ENCODE results near the gene SNX9. TPM values are rescaled to one million over a fixed set of nuclear protein-coding genes. Genes with fewer than 3 reads are reported as not detected.

The SNX9 gene
- total RNA-seq, 1 experiment from 2014 or later = 36.1 TPM

GRCh38 chr6:157873735-157874344 is 50.8 kb downstream of the SNX9 start:
- Histone ChIP-seq H3K27me3 (ENCODE audit: control insufficient read depth, insufficient read depth, low read length) (no peaks in the 10 kb centered on the region), H3K36me3 (replicated peaks; ENCODE audit: control insufficient read depth, insufficient read depth, low read length) (peaks cover 25% of the 10 kb centered on the region), H3K4me3 (ENCODE audit: insufficient read depth, low read depth, low read length) (no peak overlapping the region)
- peak; percentile 63 for DNase-seq

- H3K27me3 ChIP-seq (ENCODE audit: control insufficient read depth, insufficient read depth, low read length) = no peaks in the 10 kb centered on the region
- no peak overlapping the region for H3K4me3 ChIP-seq (ENCODE audit: insufficient read depth, low read depth, low read length)
- peaks cover 13% of the 10 kb centered on the region for H3K36me3 ChIP-seq (replicated peaks; ENCODE audit: control insufficient read depth, insufficient read depth, low read length)
- no peak for DNase-seq
Measured at GRCh38 chr6:157877149-157877548, 54.1 kb downstream of the SNX9 start.

GRCh38 chr6:157877573-157878438 is 54.8 kb downstream of the SNX9 start:
- no peaks in the 10 kb centered on the region for H3K27me3 ChIP-seq (ENCODE audit: control insufficient read depth, insufficient read depth, low read length)
- no peak for DNase-seq
- peaks cover 13% of the 10 kb centered on the region for H3K36me3 ChIP-seq (replicated peaks; ENCODE audit: control insufficient read depth, insufficient read depth, low read length)
- no peak overlapping the region for H3K4me3 ChIP-seq (ENCODE audit: insufficient read depth, low read depth, low read length)

DNA sequence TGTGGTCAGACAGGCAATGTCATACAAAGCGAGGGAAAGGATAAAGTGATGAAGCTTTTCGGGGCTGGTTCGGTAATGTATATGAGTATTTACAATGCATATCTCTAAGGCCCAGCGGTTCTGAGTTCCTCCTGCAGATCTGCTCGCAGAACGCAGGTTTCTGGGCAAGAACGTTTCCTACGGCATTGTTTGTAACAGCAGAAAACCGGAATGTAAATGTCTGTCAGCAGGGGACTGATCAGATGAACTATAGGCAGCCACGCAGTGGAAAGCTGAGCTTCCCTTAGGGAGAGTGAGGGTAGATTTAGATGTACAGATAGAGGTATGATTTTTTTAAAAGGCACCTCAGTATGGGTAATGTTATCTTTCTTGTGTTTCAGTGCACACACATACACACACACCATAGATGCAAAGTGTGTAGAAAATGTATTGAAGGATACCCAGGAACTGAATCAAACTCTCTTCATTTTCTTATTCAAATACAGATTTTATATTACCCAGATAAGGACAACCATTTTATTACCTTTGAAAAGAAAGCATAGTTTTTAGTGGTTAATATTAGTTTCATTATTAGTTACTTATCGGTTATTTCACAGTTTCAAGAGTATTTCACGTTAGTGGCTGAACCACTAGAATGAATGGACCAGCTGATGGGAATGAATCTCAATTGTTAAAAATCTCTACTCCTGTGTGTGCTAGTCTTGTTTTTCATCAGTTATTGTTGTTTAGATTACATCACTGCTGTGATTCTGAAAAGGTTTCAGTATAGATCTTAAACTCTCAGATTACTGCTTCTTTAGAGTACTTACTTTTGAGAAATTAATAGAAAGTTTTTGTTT is 56.2 kb downstream of the SNX9 start:
- H3K36me3 ChIP-seq (replicated peaks; ENCODE audit: control insufficient read depth, insufficient read depth, low read length) = peaks cover 10% of the 10 kb centered on the region
- H3K4me3 ChIP-seq (ENCODE audit: insufficient read depth, low read depth, low read length) = no peak overlapping the region
- DNase-seq = peak; percentile 26
- H3K27me3 ChIP-seq (ENCODE audit: control insufficient read depth, insufficient read depth, low read length) = no peaks in the 10 kb centered on the region

DNA sequence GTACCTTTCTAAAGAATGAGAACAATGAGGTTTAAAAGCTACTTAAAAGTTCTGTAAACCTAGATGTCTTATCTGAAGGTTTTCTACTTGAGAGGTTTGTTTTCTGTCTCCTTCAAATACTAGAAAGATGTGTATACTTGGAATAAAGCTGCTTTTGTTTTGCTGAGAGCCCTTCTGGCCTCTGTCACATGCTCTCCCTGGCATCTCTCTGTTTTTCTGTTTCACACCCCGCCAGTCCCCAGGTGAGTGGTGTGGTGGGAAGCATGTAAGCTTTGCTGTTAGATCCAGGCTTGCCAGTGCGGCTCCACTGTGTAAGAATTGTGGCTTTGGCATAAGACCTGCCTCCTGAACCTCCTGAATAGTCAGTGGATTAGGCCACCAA is 56.8 kb downstream of the SNX9 start:
- H3K4me3 ChIP-seq (ENCODE audit: insufficient read depth, low read depth, low read length) = no peak overlapping the region
- peaks cover 10% of the 10 kb centered on the region for H3K36me3 ChIP-seq (replicated peaks; ENCODE audit: control insufficient read depth, insufficient read depth, low read length)
- H3K27me3 ChIP-seq (ENCODE audit: control insufficient read depth, insufficient read depth, low read length) = no peaks in the 10 kb centered on the region
- no peak for DNase-seq

- DNase-seq = no peak
- Histone ChIP-seq H3K36me3 (replicated peaks; ENCODE audit: control insufficient read depth, insufficient read depth, low read length) (peaks cover 5% of the 10 kb centered on the region), H3K4me3 (ENCODE audit: insufficient read depth, low read depth, low read length) (no peak overlapping the region), H3K27me3 (ENCODE audit: control insufficient read depth, insufficient read depth, low read length) (no peaks in the 10 kb centered on the region)
Measured at GRCh38 chr6:157880534-157880933, 57.5 kb downstream of the SNX9 start.

DNA sequence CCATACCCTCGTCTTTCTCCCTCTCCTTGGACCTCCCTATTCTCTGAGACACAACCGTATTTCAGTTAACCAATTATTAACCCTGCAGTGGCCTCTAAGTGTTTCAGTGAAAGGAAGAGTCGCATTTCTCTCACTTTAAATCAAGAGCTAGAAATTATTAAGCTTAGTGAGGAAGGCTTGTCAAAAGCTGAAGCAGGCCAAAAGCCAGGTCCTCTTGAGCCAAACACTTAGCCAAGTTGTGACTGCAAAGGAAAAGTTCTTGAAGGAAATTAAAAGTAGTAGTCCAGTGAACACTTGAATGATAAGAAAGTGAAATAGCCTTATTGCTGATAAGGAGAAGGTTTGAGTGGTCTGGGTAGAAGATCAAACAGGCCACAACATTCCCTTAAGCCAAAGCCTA is 58.3 kb downstream of the SNX9 start:
- Histone ChIP-seq H3K4me3 (ENCODE audit: insufficient read depth, low read depth, low read length) (no peak overlapping the region), H3K27me3 (ENCODE audit: control insufficient read depth, insufficient read depth, low read length) (no peaks in the 10 kb centered on the region), H3K36me3 (replicated peaks; ENCODE audit: control insufficient read depth, insufficient read depth, low read length) (peaks cover 1% of the 10 kb centered on the region)
- DNase-seq = no peak

DNA sequence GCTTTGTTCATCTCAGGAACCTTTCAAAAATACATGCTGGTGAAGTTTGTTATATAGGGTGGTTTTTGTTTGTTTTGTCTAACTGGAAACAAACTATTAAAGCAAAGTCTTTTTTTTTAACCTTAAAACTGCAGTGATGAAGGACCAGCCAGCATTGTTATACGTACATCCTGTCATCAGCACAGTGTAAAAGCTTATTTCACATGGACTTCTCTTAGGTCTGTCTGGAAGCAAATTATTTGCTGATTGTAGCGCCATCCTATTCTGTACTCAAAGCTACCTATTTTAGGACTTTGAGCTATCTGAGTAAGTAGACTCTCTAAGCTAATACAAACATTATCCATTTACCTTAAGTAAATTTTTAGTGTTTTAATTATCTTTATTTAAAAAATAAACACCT is 61.7 kb downstream of the SNX9 start:
- no peak for DNase-seq
- Histone ChIP-seq H3K4me3 (ENCODE audit: insufficient read depth, low read depth, low read length) (no peak overlapping the region), H3K27me3 (ENCODE audit: control insufficient read depth, insufficient read depth, low read length) (no peaks in the 10 kb centered on the region), H3K36me3 (replicated peaks; ENCODE audit: control insufficient read depth, insufficient read depth, low read length) (peaks cover 2% of the 10 kb centered on the region)

DNA sequence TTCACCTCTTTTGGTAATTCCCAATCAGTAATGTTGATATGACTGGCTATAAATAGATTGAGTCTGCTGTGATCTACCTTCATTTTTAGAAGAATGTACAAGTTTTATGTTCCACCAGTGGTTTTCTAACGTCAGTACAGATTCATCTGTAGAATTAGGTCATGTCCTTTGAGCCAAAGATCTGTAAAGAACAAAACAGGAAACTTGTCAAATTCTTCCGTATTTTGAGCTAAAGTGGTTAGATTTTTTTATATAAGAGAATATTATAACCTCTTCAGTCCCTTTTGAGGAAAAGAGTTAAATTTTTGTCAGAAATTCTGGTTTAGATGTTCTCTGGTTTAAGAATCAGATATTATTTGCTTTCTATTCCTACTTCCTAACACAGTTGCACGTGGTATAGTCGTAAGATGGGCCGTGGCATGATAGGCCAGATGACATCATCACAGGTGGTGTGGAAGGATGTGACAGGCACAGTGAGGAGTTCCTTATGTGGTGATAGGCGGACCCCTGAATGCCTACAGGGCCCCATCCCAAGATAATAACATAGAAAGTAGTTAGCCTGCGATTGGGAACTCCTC is 62.3 kb downstream of the SNX9 start:
- Histone ChIP-seq H3K27me3 (ENCODE audit: control insufficient read depth, insufficient read depth, low read length) (no peaks in the 10 kb centered on the region), H3K36me3 (replicated peaks; ENCODE audit: control insufficient read depth, insufficient read depth, low read length) (peaks cover 2% of the 10 kb centered on the region), H3K4me3 (ENCODE audit: insufficient read depth, low read depth, low read length) (no peak overlapping the region)
- no peak for DNase-seq

GRCh38 chr6:157885876-157886275 is 62.8 kb downstream of the SNX9 start:
- H3K27me3 ChIP-seq (ENCODE audit: control insufficient read depth, insufficient read depth, low read length) = no peaks in the 10 kb centered on the region
- DNase-seq = no peak
- no peak overlapping the region for H3K4me3 ChIP-seq (ENCODE audit: insufficient read depth, low read depth, low read length)
- peaks cover 2% of the 10 kb centered on the region for H3K36me3 ChIP-seq (replicated peaks; ENCODE audit: control insufficient read depth, insufficient read depth, low read length)

DNA sequence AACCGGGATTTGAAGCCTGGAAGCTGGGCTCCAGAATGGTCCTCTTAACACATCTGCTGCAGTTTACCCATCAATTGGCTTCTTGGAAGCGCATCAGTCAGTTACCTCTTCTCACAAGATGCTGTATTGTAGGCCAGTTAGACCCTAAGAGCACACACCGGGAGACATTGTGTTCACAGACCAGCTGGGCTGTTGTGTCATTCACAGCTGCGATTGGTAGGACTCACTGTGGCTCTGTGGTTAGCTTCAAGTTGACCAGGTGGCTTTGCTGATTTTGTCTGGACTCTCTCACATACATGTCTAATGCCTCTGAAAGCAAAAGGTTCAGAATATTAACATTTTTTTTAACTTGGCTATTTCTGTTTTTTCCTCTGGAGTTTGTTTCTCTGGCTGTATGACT is 64.8 kb downstream of the SNX9 start:
- Histone ChIP-seq H3K27me3 (ENCODE audit: control insufficient read depth, insufficient read depth, low read length) (no peaks in the 10 kb centered on the region), H3K36me3 (replicated peaks; ENCODE audit: control insufficient read depth, insufficient read depth, low read length) (peaks cover 2% of the 10 kb centered on the region), H3K4me3 (ENCODE audit: insufficient read depth, low read depth, low read length) (no peak overlapping the region)
- DNase-seq = no peak

GRCh38 chr6:157891544-157892362 is 68.7 kb downstream of the SNX9 start:
- H3K27me3 ChIP-seq (ENCODE audit: control insufficient read depth, insufficient read depth, low read length) = no peaks in the 10 kb centered on the region
- DNase-seq = no peak
- peaks cover 4% of the 10 kb centered on the region for H3K36me3 ChIP-seq (replicated peaks; ENCODE audit: control insufficient read depth, insufficient read depth, low read length)
- H3K4me3 ChIP-seq (ENCODE audit: insufficient read depth, low read depth, low read length) = no peak overlapping the region

- H3K36me3 ChIP-seq (replicated peaks; ENCODE audit: control insufficient read depth, insufficient read depth, low read length) = peaks cover 9% of the 10 kb centered on the region
- no peaks in the 10 kb centered on the region for H3K27me3 ChIP-seq (ENCODE audit: control insufficient read depth, insufficient read depth, low read length)
Measured at GRCh38 chr6:157892363-157892877, 69.4 kb downstream of the SNX9 start.

DNA sequence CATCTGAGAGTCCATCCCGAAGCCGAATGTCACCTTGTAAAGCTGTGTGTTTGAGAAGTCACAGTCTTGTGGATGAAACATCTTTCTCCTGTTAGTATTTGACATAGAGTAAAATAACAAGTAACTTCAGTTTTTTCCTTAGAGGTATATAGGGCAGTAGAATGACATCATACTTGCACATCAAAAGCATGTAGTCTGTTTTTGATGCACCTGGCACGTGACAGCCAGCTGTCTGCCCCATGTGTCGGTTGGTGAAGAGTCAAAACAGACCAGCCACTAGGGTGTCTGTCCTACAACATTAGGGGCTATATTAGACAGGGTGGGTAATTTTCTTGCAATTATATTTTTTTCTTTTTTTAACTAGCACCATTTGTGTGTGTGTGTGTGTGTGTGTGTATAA is 70.2 kb downstream of the SNX9 start:
- peaks cover 7% of the 10 kb centered on the region for H3K36me3 ChIP-seq (replicated peaks; ENCODE audit: control insufficient read depth, insufficient read depth, low read length)
- no peak overlapping the region for H3K4me3 ChIP-seq (ENCODE audit: insufficient read depth, low read depth, low read length)
- H3K27me3 ChIP-seq (ENCODE audit: control insufficient read depth, insufficient read depth, low read length) = no peaks in the 10 kb centered on the region
- no peak for DNase-seq

More at GRCh38 chr6:157892363-157892877, 69.4 kb downstream of the SNX9 start:
- H3K4me3 ChIP-seq (ENCODE audit: insufficient read depth, low read depth, low read length) = no peak overlapping the region
- DNase-seq = no peak
